ENCODE measurements around the gene CFAP45.

The CFAP45 gene

DNA sequence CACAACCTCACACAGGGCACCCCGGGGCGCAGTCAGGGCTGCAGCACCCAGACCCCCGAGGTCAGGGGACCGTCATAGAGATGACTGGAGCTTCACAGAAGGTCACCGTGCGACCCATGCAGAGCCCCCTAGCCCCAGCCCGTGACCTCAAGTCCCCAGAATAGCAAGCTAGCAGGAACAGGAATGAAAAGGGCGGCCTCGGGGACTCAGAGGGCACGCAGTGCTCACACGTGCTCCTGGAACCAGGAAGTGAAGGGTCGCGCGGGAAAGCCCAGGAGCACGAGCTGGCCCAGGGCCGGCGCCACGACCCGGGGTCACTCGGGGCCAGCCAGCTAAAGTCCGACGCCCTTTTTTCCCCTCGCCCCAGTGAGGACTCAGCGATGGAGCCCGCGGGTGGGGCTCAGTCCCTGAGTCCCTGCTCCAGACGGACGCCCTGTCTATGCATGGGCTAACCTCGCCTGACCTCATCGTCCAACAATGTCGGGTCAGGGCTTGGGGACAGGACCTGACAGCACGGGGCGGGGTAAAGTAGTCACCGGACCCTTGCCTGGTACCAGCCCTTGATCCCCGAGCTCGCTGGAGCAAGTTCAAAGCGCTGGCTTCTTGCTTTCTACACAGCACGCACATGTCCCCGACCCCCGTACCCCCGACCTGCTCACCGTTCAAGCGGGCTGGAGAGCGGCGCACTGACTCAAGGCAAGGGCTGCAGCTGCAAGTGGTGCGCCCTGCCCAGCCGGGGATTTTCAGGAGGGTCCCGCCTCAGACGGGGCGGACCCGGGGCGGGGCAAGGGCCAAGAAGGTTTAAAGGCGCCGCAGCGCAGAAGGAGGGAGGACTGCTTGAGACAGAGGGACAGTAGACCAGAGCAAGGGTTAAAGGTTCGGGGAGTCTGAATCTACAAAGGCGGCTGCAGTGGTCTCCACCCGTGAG is 25.1 kb upstream of the CFAP45 start, which contains the start of gene TAGLN2:
Gene TAGLN2 (minus strand): TSS at position 717 of the 928 bp plus-strand sequence. CDS start 4,998 bp downstream, outside the sequence.
- in situ Hi-C loops (cut with MboI; ENCODE audit: low sequenced_read_pairs, unreplicated experiment): no loop called here
- TF ChIP-seq, protein P1, sequence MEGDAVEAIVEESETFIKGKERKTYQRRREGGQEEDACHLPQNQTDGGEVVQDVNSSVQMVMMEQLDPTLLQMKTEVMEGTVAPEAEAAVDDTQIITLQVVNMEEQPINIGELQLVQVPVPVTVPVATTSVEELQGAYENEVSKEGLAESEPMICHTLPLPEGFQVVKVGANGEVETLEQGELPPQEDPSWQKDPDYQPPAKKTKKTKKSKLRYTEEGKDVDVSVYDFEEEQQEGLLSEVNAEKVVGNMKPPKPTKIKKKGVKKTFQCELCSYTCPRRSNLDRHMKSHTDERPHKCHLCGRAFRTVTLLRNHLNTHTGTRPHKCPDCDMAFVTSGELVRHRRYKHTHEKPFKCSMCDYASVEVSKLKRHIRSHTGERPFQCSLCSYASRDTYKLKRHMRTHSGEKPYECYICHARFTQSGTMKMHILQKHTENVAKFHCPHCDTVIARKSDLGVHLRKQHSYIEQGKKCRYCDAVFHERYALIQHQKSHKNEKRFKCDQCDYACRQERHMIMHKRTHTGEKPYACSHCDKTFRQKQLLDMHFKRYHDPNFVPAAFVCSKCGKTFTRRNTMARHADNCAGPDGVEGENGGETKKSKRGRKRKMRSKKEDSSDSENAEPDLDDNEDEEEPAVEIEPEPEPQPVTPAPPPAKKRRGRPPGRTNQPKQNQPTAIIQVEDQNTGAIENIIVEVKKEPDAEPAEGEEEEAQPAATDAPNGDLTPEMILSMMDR (IDR thresholded peaks at IDR 0.05; ENCODE audit: borderline replicate concordance, control extremely low read depth, extremely low read depth, insufficient read depth, missing control alignments): no peak
- DNase-seq (ENCODE audit: low spot score): peak; percentile 92

- TF ChIP-seq, protein P1 (IDR thresholded peaks at IDR 0.05; ENCODE audit: borderline replicate concordance, control extremely low read depth, extremely low read depth, insufficient read depth, missing control alignments): no peak
- peak; percentile 86 for DNase-seq (ENCODE audit: low spot score)
- in situ Hi-C loops (cut with MboI; ENCODE audit: low sequenced_read_pairs, unreplicated experiment): no loop called here
Measured at GRCh38 chr1:159924025-159924790, 24.2 kb upstream of the CFAP45 start.

GRCh38 chr1:159923203-159924024 is 23.4 kb upstream of the CFAP45 start:
- in situ Hi-C loops (cut with MboI; ENCODE audit: low sequenced_read_pairs, unreplicated experiment): no loop called here
- DNase-seq (ENCODE audit: low spot score): peak; percentile 86
- TF ChIP-seq, protein P1 (IDR thresholded peaks at IDR 0.05; ENCODE audit: borderline replicate concordance, control extremely low read depth, extremely low read depth, insufficient read depth, missing control alignments): no peak

- TF ChIP-seq, protein P1 (IDR thresholded peaks at IDR 0.05; ENCODE audit: borderline replicate concordance, control extremely low read depth, extremely low read depth, insufficient read depth, missing control alignments): no peak
- in situ Hi-C loops (cut with MboI; ENCODE audit: low sequenced_read_pairs, unreplicated experiment): no loop called here
Measured at GRCh38 chr1:159922511-159923202, 22.7 kb upstream of the CFAP45 start.

DNA sequence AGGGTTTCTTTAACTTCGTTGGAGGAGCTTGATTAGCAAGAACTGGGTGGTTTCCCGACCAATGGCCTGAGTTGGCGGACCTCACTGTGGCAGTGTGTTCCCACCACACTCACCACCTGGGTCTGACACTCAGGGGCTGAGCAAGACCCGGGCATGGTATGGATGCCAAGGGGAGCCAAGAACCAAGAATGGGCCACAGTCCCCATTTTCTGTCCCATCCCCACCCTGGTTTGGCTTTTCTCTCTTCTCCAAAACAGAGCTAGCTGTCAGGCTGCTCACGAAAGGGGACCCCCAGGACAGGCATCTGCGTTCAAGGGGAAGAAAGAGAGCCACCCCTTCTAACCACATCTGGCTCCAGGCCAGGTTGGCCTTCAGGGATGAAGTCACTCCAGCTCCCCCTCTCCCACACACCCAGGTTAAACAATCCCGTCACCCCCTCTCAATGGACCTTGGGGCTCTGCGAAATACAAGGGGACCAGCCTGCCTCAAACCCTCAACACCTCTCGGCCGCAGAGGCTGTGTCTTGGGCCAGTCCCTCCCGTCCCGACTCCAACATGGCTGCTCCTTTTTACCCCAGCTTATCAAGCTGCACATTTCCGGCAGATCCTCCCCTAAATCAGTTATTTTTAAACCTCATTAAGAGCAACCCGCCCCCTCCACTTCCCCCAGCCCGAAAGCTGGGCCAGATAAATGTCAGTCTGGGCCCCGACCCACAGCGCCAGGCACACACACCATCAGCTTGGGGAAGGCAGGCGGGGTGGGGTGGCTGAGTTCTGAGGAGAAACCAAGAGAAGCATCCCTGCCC is 21.9 kb upstream of the CFAP45 start:
- in situ Hi-C loops (cut with MboI; ENCODE audit: low sequenced_read_pairs, unreplicated experiment): no loop called here
- TF ChIP-seq, protein P1 (IDR thresholded peaks at IDR 0.05; ENCODE audit: borderline replicate concordance, control extremely low read depth, extremely low read depth, insufficient read depth, missing control alignments): no peak
- no peak for DNase-seq (ENCODE audit: low spot score)

More at GRCh38 chr1:159922511-159923202, 22.7 kb upstream of the CFAP45 start:
- DNase-seq (ENCODE audit: low spot score): no peak

Data from GM13976 (cell line).